ENCODE measurements around the gene ALPP. TPM values are rescaled to one million over a fixed set of nuclear protein-coding genes. Genes with fewer than 3 reads are reported as not detected.
"Not testable (repeated sequence)": the region's sequence is repeated elsewhere in the genome, so short reads cannot be mapped to it uniquely, and the experiment has no call there.

ALPP gene
- polyA plus RNA-seq, 1 donor from 2014 or later: not detected

DNA sequence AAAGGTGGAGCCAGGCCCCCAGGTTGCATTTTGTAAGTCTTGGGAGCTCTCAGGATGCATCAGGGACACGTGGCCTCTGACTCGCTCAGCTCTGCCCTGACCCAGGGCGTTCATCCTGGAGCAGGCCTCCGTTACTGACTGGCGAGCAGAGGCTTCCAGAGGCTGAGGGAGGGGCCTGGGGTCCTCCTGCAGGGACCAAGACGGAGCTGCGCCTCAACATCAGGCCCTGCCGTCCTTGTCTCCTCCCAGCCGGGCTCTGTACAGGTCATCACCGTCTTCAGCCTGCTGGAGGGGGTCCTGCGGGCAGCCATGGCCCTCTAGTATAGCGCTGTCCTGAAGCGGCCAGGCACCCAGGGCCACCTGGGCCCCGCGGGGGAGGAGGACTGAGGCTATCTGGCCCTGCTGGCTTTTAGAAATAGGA is 10.2 kb upstream of the ALPP start:
- TF ChIP-seq, protein P1, sequence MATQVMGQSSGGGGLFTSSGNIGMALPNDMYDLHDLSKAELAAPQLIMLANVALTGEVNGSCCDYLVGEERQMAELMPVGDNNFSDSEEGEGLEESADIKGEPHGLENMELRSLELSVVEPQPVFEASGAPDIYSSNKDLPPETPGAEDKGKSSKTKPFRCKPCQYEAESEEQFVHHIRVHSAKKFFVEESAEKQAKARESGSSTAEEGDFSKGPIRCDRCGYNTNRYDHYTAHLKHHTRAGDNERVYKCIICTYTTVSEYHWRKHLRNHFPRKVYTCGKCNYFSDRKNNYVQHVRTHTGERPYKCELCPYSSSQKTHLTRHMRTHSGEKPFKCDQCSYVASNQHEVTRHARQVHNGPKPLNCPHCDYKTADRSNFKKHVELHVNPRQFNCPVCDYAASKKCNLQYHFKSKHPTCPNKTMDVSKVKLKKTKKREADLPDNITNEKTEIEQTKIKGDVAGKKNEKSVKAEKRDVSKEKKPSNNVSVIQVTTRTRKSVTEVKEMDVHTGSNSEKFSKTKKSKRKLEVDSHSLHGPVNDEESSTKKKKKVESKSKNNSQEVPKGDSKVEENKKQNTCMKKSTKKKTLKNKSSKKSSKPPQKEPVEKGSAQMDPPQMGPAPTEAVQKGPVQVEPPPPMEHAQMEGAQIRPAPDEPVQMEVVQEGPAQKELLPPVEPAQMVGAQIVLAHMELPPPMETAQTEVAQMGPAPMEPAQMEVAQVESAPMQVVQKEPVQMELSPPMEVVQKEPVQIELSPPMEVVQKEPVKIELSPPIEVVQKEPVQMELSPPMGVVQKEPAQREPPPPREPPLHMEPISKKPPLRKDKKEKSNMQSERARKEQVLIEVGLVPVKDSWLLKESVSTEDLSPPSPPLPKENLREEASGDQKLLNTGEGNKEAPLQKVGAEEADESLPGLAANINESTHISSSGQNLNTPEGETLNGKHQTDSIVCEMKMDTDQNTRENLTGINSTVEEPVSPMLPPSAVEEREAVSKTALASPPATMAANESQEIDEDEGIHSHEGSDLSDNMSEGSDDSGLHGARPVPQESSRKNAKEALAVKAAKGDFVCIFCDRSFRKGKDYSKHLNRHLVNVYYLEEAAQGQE (IDR thresholded peaks at IDR 0.05; ENCODE audit: borderline replicate concordance): no peak
- TF ChIP-seq TAF1 (IDR thresholded peaks at IDR 0.05; ENCODE audit: low read depth) (no peak), EP300 (conservative IDR thresholded peaks at IDR 0.05; ENCODE audit: poor library complexity, severe bottlenecking) (no peak), POLR2AphosphoS5 (IDR thresholded peaks at IDR 0.05) (no peak), MXI1 (conservative IDR thresholded peaks at IDR 0.05; ENCODE audit: poor library complexity, severe bottlenecking) (no peak), SMC3 (conservative IDR thresholded peaks at IDR 0.05; ENCODE audit: poor library complexity) (no peak), CTCF (IDR thresholded peaks at IDR 0.05; ENCODE audit: poor library complexity, severe bottlenecking) (no peak), RAD21 (conservative IDR thresholded peaks at IDR 0.05) (no peak), EZH2 (IDR thresholded peaks at IDR 0.05; ENCODE audit: borderline replicate concordance, insufficient read depth, low read length, poor library complexity, severe bottlenecking) (no peak)
- Histone ChIP-seq H3K9ac (ENCODE audit: low read length) (no peak overlapping the region), H3K4me3 (ENCODE audit: low read length) (no peak overlapping the region), H3K27me3 (ENCODE audit: insufficient read depth, low read depth, low read length) (no peaks in the 10 kb centered on the region), H4K20me1 (ENCODE audit: insufficient read depth) (no peaks in the 10 kb centered on the region), H3K9me2 (ENCODE audit: insufficient read depth, low read length) (no peaks in the 10 kb centered on the region), H3K79me2 (replicated peaks; ENCODE audit: insufficient read depth, low read length) (no peaks in the 10 kb centered on the region), H3K4me2 (ENCODE audit: low read length) (no peak overlapping the region), H3K36me3 (ENCODE audit: insufficient read depth, low read length) (no peaks in the 10 kb centered on the region), H3K9me3 (ENCODE audit: low read length) (no peaks in the 10 kb centered on the region), H3K27ac (ENCODE audit: low read length) (no peak overlapping the region), H2AFZ (ENCODE audit: low read depth, low read length) (no peak overlapping the region), H3F3A (ENCODE audit: insufficient read depth, low read length, poor library complexity, severe bottlenecking) (no peaks in the 10 kb centered on the region)

DNA sequence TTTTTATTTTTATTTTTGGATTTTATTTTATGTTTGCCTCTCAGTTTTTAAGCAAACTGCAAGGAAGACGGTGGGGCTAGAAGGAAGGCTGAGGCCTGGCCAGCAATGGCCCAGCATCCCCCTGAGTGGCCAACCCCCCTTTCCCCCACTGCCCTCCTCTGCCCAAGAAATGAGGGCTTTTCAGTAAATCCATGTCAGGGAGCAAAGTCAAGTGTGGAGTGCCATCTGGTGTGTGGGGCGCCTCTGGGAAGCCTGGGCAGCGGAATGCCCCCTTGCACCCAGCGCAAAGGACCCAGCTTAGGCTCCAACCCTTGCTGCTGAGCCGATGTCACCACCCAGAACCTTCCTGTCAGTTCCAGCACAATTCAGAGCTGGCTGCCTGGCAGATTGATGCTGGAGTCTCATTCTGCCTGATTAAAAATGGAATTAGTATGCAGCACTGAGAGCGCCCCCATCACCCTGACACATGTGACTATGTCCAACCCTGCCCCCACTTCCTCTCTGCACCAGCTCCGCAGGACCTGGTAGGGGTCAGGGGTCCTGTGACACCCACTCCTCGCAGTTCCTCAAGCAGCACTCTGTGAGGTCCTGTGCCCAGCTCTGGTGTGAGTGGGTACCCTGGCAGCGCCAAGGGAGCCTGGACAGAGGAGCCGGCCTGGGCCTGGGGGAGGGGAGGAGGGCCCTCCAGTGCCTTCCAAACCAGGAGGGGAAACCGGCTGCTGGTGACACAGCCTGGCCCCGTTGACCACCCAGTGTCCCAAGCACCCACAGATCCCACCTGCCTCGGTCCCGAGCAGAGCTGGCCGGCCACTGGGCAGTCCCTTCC is 9.2 kb upstream of the ALPP start:
- no peak overlapping the region for H3K4me3 ChIP-seq (ENCODE audit: low read length)
- no peaks in the 10 kb centered on the region for H3K27me3 ChIP-seq (ENCODE audit: insufficient read depth, low read depth, low read length)
- H3K36me3 ChIP-seq (ENCODE audit: insufficient read depth, low read length): no peaks in the 10 kb centered on the region
- H3K79me2 ChIP-seq (replicated peaks; ENCODE audit: insufficient read depth, low read length): no peaks in the 10 kb centered on the region
- no peaks in the 10 kb centered on the region for H3F3A ChIP-seq (ENCODE audit: insufficient read depth, low read length, poor library complexity, severe bottlenecking)
- H2AFZ ChIP-seq (ENCODE audit: low read depth, low read length): no peak overlapping the region
- no peak overlapping the region for H3K9ac ChIP-seq (ENCODE audit: low read length)
- H3K4me2 ChIP-seq (ENCODE audit: low read length): no peak overlapping the region
- TF ChIP-seq EZH2 (IDR thresholded peaks at IDR 0.05; ENCODE audit: borderline replicate concordance, insufficient read depth, low read length, poor library complexity, severe bottlenecking): no peak
- no peak for TF ChIP-seq MXI1 (conservative IDR thresholded peaks at IDR 0.05; ENCODE audit: poor library complexity, severe bottlenecking)
- TF ChIP-seq, protein P1 (IDR thresholded peaks at IDR 0.05; ENCODE audit: borderline replicate concordance): no peak
- no peak for TF ChIP-seq EP300 (conservative IDR thresholded peaks at IDR 0.05; ENCODE audit: poor library complexity, severe bottlenecking)
- TF ChIP-seq TAF1 (IDR thresholded peaks at IDR 0.05; ENCODE audit: low read depth): no peak
- TF ChIP-seq POLR2AphosphoS5 (IDR thresholded peaks at IDR 0.05): no peak
- no peak for TF ChIP-seq RAD21 (conservative IDR thresholded peaks at IDR 0.05)
- no peak for TF ChIP-seq SMC3 (conservative IDR thresholded peaks at IDR 0.05; ENCODE audit: poor library complexity)
- TF ChIP-seq CTCF (IDR thresholded peaks at IDR 0.05; ENCODE audit: poor library complexity, severe bottlenecking): no peak
- no peak overlapping the region for H3K27ac ChIP-seq (ENCODE audit: low read length)
- no peaks in the 10 kb centered on the region for H4K20me1 ChIP-seq (ENCODE audit: insufficient read depth)
- H3K9me2 ChIP-seq (ENCODE audit: insufficient read depth, low read length): no peaks in the 10 kb centered on the region
- no peaks in the 10 kb centered on the region for H3K9me3 ChIP-seq (ENCODE audit: low read length)

GRCh38 chr2:232370007-232370406 is 8.5 kb upstream of the ALPP start:
- not testable (repeated sequence) for H3K4me2 ChIP-seq (ENCODE audit: low read length); H3K79me2 ChIP-seq (replicated peaks; ENCODE audit: insufficient read depth, low read length); H3K27me3 ChIP-seq (ENCODE audit: insufficient read depth, low read depth, low read length); H3K9ac ChIP-seq (ENCODE audit: low read length); H3K9me3 ChIP-seq (ENCODE audit: low read length); H3K4me3 ChIP-seq (ENCODE audit: low read length); H3F3A ChIP-seq (ENCODE audit: insufficient read depth, low read length, poor library complexity, severe bottlenecking); H2AFZ ChIP-seq (ENCODE audit: low read depth, low read length); H3K27ac ChIP-seq (ENCODE audit: low read length); H3K9me2 ChIP-seq (ENCODE audit: insufficient read depth, low read length); H4K20me1 ChIP-seq (ENCODE audit: insufficient read depth); H3K36me3 ChIP-seq (ENCODE audit: insufficient read depth, low read length)

Measured in neural cell (in vitro differentiated cells).